NCI-H187 treated with DMSO at 0.1 percent for 48 hours (cell line): ENCODE results near the gene SPATA32.

ENCODE experiments used
- DNase-seq: peaks from one replicate; lab custom pipeline; 2025; lab: John Stamatoyannopoulos, UW

SPATA32 gene

GRCh38 chr17:45228763-45229539 lies 32.9 kb downstream of the SPATA32 start:
- no peak for DNase-seq

GRCh38 chr17:45227926-45228762 lies 33.8 kb downstream of the SPATA32 start:
- DNase-seq = no peak

- DNase-seq = no peak
Observed at GRCh38 chr17:45227101-45227925, 34.6 kb downstream of the SPATA32 start.

- DNase-seq = no peak
Observed at GRCh38 chr17:45226576-45226975, 35.3 kb downstream of the SPATA32 start.

- DNase-seq = no peak
Observed at GRCh38 chr17:45225964-45226530, 35.8 kb downstream of the SPATA32 start.

GRCh38 chr17:45225051-45225700 lies 36.7 kb downstream of the SPATA32 start:
- DNase-seq = no peak

- no peak for DNase-seq
Observed at GRCh38 chr17:45224671-45225050, 37.2 kb downstream of the SPATA32 start.

GRCh38 chr17:45223539-45224528 lies 38.1 kb downstream of the SPATA32 start:
- DNase-seq = no peak

GRCh38 chr17:45222996-45223538 lies 38.8 kb downstream of the SPATA32 start:
- no peak for DNase-seq

- DNase-seq = no peak
Observed at GRCh38 chr17:45222289-45222995, 39.5 kb downstream of the SPATA32 start.

GRCh38 chr17:45222014-45222288 lies 39.9 kb downstream of the SPATA32 start:
- DNase-seq = no peak

- DNase-seq = no peak
Observed at GRCh38 chr17:45221081-45222013, 40.5 kb downstream of the SPATA32 start, which contains the start of gene FMNL1. FMNL1 (plus strand) TSS chr17:45221885; CDS start chr17:45222125, 240 bp downstream.

- DNase-seq = no peak
Observed at GRCh38 chr17:45220079-45220478, 41.8 kb downstream of the SPATA32 start.

- peak; percentile 69 for DNase-seq
Observed at GRCh38 chr17:45218895-45219661, 42.8 kb downstream of the SPATA32 start.
